Breast epithelium (tissue), 3 donors: ENCODE measurements around the gene CFAP65.

Source experiments
- CTCF ChIP-seq, 3 donors: fragments of 450-650 bp; IDR thresholded peaks; one replicate each; pipeline ENCODE4 v1.5.1; 2016 to 2017; ENCODE audit warnings: antibody characterized with exemption in 3 of 3, mild to moderate bottlenecking in 3 of 3, moderate library complexity in 3 of 3
- POLR2A ChIP-seq: fragments of 450-650 bp; IDR thresholded peaks from one replicate; pipeline ENCODE4 v1.6.1; 2016; ENCODE audit warnings: antibody characterized with exemption, mild to moderate bottlenecking, moderate library complexity
- POLR2AphosphoS5 ChIP-seq, 3 donors: sonication (generic); formaldehyde crosslinking; IDR thresholded peaks; one replicate each; pipeline ENCODE4 v1.6.1; 2017; ENCODE audit warnings: antibody characterized with exemption in 3 of 3

GRCh38 chr2:218954541-218955300 is 86.6 kb downstream of the CFAP65 start:
- no peak for TF ChIP-seq CTCF (IDR thresholded peaks at IDR 0.05)
- TF ChIP-seq POLR2A: no peak
- TF ChIP-seq POLR2AphosphoS5 (IDR thresholded peaks at IDR 0.05): no peak
